A549 (cell line): ENCODE results near the gene THBS2. TPM values are rescaled to one million over a fixed set of nuclear protein-coding genes. Genes with fewer than 3 reads are reported as not detected.
"Not testable (repeated sequence)": the region's sequence is repeated elsewhere in the genome, so short reads cannot be mapped to it uniquely, and the experiment has no call there.

Experiments used
- ATAC-seq, 2 experiments: fragments of 200-7000 bp in 1 of 2; fragments of >200 bp in 1 of 2; cut with Nextera tagmentation in 1 of 2; cut with Tn5 transposase in 1 of 2; 3 replicates each; pipeline versions ENCODE4 v1.8.0 to v1.9.1; 2018 to 2020; ENCODE audit warnings: mild to moderate bottlenecking in 1 of 2, moderate library complexity in 1 of 2
- CTCF ChIA-PET: fragments of 300-600 bp; sonication (Branson Sonifier 250); formaldehyde crosslinking; extraction: SDS; loops from one replicate; lab custom pipeline; 2021; ENCODE audit warnings: antibody characterized with exemption, inconsistent platforms; lab: Yijun Ruan, JAX
- POLR2A ChIA-PET: fragments of 350-600 bp; formaldehyde crosslinking; extraction: SDS; loops from one replicate; lab custom pipeline; 2021; ENCODE audit warnings: antibody characterized with exemption, inconsistent platforms; lab: Yijun Ruan, JAX
- DNase-seq, 2 experiments: peaks; one replicate each; pipeline versions ENCODE4 v3.0.0 to v3.0.0-alpha.2; 2011 to 2016; ENCODE audit warnings: low read depth in 1 of 2, low spot score in 1 of 2
- FAIRE-seq: peaks from 2 replicates; lab custom pipeline; 2011; peaks lifted over from hg19 to GRCh38; lab: Jason Lieb, UNC
- H3K27ac ChIP-seq, 2 experiments: fragments of >200 bp; sonication (Bioruptor Twin); formaldehyde crosslinking; 3 replicates each; pipeline ENCODE4 v1.5.1; 2016 to 2017
- H3K4me1 ChIP-seq: fragments of >200 bp; sonication (Bioruptor Twin); formaldehyde crosslinking; 3 replicates; pipeline ENCODE4 v1.6.1; 2016
- H3K4me2 ChIP-seq: fragments of >200 bp; sonication (Bioruptor Twin); formaldehyde crosslinking; 3 replicates; pipeline ENCODE4 v1.6.1; 2016
- H3K4me3 ChIP-seq: fragments of >200 bp; sonication (Bioruptor Twin); formaldehyde crosslinking; 3 replicates; pipeline ENCODE4 v1.5.1; 2016
- H3K9me3 ChIP-seq: fragments of >200 bp; sonication (Bioruptor Twin); formaldehyde crosslinking; 3 replicates; pipeline ENCODE4 v1.6.1; 2016
- BHLHE40 ChIP-seq: IDR thresholded peaks from 2 replicates; pipeline ENCODE4 v1.6.1; 2012; ENCODE audit warnings: low read depth, low read length, inconsistent platforms
- CBX8 ChIP-seq: fragments of 200-600 bp; sonication (generic); IDR thresholded peaks from 2 replicates; pipeline ENCODE4 v1.6.1; 2016
- CHD2 ChIP-seq: fragments of 150-350 bp; IDR thresholded peaks from 2 replicates; pipeline ENCODE4 v1.6.1; 2014; ENCODE audit warnings: low read length; ENCODE audit not compliant: partially characterized antibody
- CHD4 ChIP-seq: fragments of 200-600 bp; sonication (generic); IDR thresholded peaks from 2 replicates; pipeline ENCODE4 v1.6.1; 2016; ENCODE audit warnings: antibody characterized with exemption, mild to moderate bottlenecking, borderline replicate concordance
- FOXS1 ChIP-seq: fragments of 250-450 bp; sonication (Bioruptor Pico); IDR thresholded peaks from 2 replicates; pipeline ENCODE4 v1.5.0; 2020; ENCODE audit warnings: mild to moderate bottlenecking, moderate library complexity
- GATA3 ChIP-seq: IDR thresholded peaks from 2 replicates; pipeline ENCODE4 v1.6.1; 2012; ENCODE audit warnings: borderline replicate concordance
- HDAC2 ChIP-seq: fragments of 200-600 bp; sonication (generic); IDR thresholded peaks from 2 replicates; pipeline ENCODE4 v1.6.1; 2016
- HOXA7 ChIP-seq: fragments of 250-450 bp; sonication (Bioruptor Pico); IDR thresholded peaks from 2 replicates; pipeline ENCODE4 v1.5.0; 2020; ENCODE audit warnings: mild to moderate bottlenecking, moderate library complexity
- JUN ChIP-seq, 2 experiments: fragments of >200 bp; sonication (Bioruptor Twin); formaldehyde crosslinking; IDR thresholded peaks; 2 replicates in 1 of 2; 3 replicates in 1 of 2; pipeline ENCODE4 v1.6.1; 2016 to 2017
- KDM5A ChIP-seq: fragments of 200-600 bp; sonication (generic); IDR thresholded peaks from 2 replicates; pipeline ENCODE4 v1.6.1; 2016; ENCODE audit warnings: antibody characterized with exemption, mild to moderate bottlenecking
- MAZ ChIP-seq: fragments of 150-350 bp; IDR thresholded peaks from 2 replicates; pipeline ENCODE4 v1.6.1; 2014; ENCODE audit warnings: antibody characterized with exemption, low read depth, low read length, borderline replicate concordance
- MYC ChIP-seq: IDR thresholded peaks from 2 replicates; pipeline ENCODE4 v1.6.1; 2012; ENCODE audit warnings: mild to moderate bottlenecking, inconsistent platforms, low read length, improper control_type of control experiment, borderline replicate concordance
- RFX5 ChIP-seq: fragments of 450-650 bp; IDR thresholded peaks from 2 replicates; pipeline ENCODE4 v1.7.1; 2014; ENCODE audit warnings: antibody characterized with exemption, mild to moderate bottlenecking, moderate library complexity
- SMC3 ChIP-seq: fragments of >200 bp; sonication (Bioruptor Twin); formaldehyde crosslinking; IDR thresholded peaks from 3 replicates; pipeline ENCODE4 v1.6.1; 2018; ENCODE audit warnings: inconsistent platforms
- SREBF2 ChIP-seq: fragments of 450-650 bp; IDR thresholded peaks from 2 replicates; pipeline ENCODE4 v1.6.1; 2014; ENCODE audit warnings: mild to moderate bottlenecking, moderate library complexity
- TP53 ChIP-seq: fragments of 250-450 bp; sonication (Bioruptor Pico); IDR thresholded peaks from 2 replicates; pipeline ENCODE4 v1.5.0; 2021; ENCODE audit warnings: mild to moderate bottlenecking, moderate library complexity
- ZC3H11A ChIP-seq: fragments of 450-650 bp; IDR thresholded peaks from 2 replicates; pipeline ENCODE4 v1.6.1; 2014; ENCODE audit warnings: antibody characterized with exemption, mild to moderate bottlenecking
- WGBS: methylation state at CpG from one replicate; pipeline ENCODE4 v1.1.6; 2017; ENCODE audit errors: missing lambda C conversion rate; 5-methylcytosine and 5-hydroxymethylcytosine counted together
- polyA plus RNA-seq, 4 experiments: library from polyadenylated mRNA; depleted of rRNA in 3 of 4; stranded (reverse); fragments of >200 nt; fragmentation: RNase III in 1 of 4; extraction: RNeasy Plus Mini Kit Qiagen cat#74134 plus additional on column Dnase treatment in 1 of 4; gene quantifications; 2 replicates in 3 of 4; 3 replicates in 1 of 4; pipeline ENCODE4 v1.2.3, GENCODE V29; 2011 to 2017
- TF ChIP-seq, protein P1 (sequence below): fragments of 250-450 bp; sonication (Bioruptor Pico); IDR thresholded peaks from 2 replicates; pipeline ENCODE4 v1.5.0; 2021; ENCODE audit warnings: mild to moderate bottlenecking, moderate library complexity, borderline replicate concordance
- TF ChIP-seq, protein P2 (sequence below): IDR thresholded peaks from 2 replicates; pipeline ENCODE4 v1.6.1; 2012
- TF ChIP-seq, protein P3 (sequence below): fragments of 150-350 bp; IDR thresholded peaks from 2 replicates; pipeline ENCODE4 v1.6.1; 2014; ENCODE audit warnings: low read depth, mild to moderate bottlenecking, low read length

THBS2 gene
- polyA plus RNA-seq, 2 of the 4 experiments (the other 2 are of a cell fraction) = 0.01 to 0.06 TPM

DNA sequence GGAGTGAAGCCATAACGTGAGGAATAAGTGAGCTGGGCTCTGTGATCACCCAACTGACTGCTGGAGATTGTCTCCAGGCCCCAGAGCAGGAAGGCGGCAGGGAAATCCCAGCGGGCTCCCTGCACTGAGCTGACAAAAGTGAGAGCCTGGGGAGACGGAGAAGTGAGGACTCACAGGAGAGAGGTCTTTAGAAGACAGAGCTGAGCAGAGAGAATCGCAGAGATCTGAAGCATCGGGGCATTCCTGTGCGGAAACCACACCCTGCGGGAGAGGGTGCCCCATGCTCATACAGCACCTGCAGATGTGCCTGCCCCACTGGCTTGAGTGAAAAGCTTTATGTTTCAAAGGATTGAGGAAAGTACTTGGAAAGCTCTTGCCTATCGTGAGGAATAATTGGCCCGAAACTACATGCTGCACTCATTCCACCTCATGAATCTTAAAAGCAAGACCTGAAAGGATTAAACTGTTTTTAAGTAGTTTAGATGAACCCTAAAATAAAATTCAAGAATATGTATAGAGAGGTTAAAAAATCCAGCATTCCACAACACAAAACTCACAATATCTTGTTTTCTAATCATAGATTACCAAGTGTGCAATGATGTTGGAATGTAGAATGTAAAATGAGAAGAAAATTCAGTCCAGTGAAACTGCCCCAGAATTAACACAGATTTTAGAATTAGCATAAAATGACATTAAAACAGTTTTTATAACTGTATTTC is 17.7 kb upstream of the THBS2 start (continued):
- TF ChIP-seq SMC3 (no peak), MAZ (no peak), RFX5 (no peak), JUN (IDR thresholded peaks at IDR 0.05) (no peak)

DNA sequence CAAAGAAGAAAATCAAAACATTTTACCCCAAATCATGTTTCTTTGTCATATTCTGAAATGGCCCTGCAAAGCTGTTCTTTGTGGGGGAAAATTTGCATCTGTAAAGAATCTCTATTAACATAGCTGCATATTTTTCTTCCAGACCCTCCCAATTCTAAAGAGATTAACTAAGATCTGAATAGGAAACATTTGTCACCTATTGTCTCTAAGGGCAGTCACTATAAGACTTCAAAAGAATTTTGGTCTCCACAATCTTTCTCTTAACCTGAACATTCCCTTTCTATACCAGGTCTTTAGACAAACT is 16.4 kb upstream of the THBS2 start:
- CTCF ChIA-PET, H3K4me2 ChIP-seq, H3K9me3 ChIP-seq, DNase-seq, POLR2A ChIA-PET, FAIRE-seq, ATAC-seq, H3K27ac ChIP-seq, H3K4me1 ChIP-seq, H3K4me3 ChIP-seq: not testable (repeated sequence)

DNA sequence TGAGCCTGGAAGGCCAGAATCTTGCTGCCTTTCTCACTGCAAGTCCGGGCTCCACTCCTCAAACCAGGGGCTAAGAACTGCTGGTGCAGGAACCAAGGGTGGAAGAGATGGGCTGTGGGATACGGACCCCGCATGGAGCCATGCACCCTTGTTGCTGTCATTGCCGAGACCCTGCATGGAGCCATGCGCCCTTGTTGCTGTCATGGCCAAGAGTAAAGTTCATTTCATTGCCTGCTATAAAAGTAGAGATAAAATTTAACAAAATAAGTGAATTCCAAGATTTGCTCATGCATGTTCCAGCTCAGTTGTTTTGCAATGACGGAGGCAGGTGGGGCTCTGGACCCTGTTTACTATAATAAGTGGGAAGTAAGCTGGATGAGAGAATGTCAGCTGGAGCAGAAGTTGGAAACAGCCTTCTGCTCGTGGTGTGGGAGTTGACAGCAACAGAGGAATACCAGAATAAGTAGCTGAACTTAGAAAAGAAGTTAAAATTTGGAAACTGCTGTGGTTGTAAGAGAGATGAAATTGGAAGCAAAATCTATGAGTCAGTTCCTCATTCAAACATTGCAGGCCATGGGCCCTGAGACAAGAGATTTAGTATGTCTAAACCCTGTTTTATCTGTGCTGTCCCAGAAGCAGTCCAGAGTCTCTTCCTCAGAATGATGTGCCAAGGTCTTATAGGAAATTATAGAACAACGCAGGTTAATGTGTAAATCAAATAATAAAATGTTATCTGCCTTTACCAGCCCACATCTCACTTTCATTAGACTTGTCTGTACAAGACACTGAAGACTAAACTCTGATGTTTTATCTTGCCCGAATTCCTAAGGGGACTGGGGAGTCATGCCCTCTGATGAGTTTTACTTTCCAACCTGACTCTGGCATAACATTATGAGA is 15.8 kb upstream of the THBS2 start:
- 70% methylated on average over 9 of the region's 9 CpGs for WGBS
- POLR2A ChIA-PET = no interaction called here
- no peak for FAIRE-seq

DNA sequence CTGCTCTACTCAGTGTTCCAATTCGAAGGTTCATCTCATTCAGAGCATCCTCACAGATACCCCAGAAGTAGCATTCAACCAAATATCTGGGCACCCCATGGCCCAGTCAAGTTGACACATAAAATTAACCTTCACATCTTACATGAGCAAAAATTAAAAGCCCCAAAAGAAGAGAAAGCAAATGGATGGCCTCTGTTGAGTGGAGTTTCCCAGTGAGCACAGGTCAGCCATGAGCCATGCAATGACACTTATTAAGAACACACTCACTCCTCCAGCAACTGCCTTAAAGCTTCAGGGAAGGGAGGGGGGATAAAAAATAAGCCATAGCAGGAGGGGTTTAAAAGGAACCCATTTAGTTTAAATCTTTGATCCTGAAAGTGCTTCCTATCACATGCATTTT is 14.6 kb upstream of the THBS2 start:
- ATAC-seq = no peak
- TF ChIP-seq HDAC2 (no peak), TP53 (CRISPR knock-in tag) (no peak), KDM5A (no peak), ZC3H11A (no peak), MYC (no peak), FOXS1 (no peak), GATA3 (no peak), CBX8 (no peak), HOXA7 (CRISPR knock-in tag) (no peak)
- TF ChIP-seq, protein P1, sequence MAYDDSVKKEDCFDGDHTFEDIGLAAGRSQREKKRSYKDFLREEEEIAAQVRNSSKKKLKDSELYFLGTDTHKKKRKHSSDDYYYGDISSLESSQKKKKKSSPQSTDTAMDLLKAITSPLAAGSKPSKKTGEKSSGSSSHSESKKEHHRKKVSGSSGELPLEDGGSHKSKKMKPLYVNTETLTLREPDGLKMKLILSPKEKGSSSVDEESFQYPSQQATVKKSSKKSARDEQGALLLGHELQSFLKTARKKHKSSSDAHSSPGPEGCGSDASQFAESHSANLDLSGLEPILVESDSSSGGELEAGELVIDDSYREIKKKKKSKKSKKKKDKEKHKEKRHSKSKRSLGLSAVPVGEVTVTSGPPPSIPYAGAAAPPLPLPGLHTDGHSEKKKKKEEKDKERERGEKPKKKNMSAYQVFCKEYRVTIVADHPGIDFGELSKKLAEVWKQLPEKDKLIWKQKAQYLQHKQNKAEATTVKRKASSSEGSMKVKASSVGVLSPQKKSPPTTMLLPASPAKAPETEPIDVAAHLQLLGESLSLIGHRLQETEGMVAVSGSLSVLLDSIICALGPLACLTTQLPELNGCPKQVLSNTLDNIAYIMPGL (CRISPR knock-in tag) = no peak
- TF ChIP-seq, protein P2, sequence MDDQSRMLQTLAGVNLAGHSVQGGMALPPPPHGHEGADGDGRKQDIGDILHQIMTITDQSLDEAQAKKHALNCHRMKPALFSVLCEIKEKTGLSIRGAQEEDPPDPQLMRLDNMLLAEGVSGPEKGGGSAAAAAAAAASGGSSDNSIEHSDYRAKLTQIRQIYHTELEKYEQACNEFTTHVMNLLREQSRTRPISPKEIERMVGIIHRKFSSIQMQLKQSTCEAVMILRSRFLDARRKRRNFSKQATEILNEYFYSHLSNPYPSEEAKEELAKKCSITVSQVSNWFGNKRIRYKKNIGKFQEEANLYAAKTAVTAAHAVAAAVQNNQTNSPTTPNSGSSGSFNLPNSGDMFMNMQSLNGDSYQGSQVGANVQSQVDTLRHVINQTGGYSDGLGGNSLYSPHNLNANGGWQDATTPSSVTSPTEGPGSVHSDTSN = no peak
- Histone ChIP-seq H3K27ac (no peak overlapping the region), H3K4me2 (no peak overlapping the region), H3K9me3 (no peaks in the 10 kb centered on the region), H3K4me1 (no peaks in the 10 kb centered on the region), H3K4me3 (no peak overlapping the region)
- ChIA-PET POLR2A (no interaction called here), CTCF (no interaction called here)
- no peak for FAIRE-seq
- WGBS = 30% methylated on average over 1 of the region's 1 CpG
- no peak for DNase-seq

More for the DNA sequence above, 15.8 kb upstream of the THBS2 start:
- no peak for ATAC-seq
- Histone ChIP-seq H3K4me1 (no peaks in the 10 kb centered on the region), H3K9me3 (no peaks in the 10 kb centered on the region), H3K4me3 (no peak overlapping the region), H3K4me2 (no peak overlapping the region), H3K27ac (no peak overlapping the region)
- TF ChIP-seq SREBF2 (no peak), BHLHE40 (no peak), CHD2 (no peak), MYC (no peak), CHD4 (no peak)
- TF ChIP-seq, protein P3, sequence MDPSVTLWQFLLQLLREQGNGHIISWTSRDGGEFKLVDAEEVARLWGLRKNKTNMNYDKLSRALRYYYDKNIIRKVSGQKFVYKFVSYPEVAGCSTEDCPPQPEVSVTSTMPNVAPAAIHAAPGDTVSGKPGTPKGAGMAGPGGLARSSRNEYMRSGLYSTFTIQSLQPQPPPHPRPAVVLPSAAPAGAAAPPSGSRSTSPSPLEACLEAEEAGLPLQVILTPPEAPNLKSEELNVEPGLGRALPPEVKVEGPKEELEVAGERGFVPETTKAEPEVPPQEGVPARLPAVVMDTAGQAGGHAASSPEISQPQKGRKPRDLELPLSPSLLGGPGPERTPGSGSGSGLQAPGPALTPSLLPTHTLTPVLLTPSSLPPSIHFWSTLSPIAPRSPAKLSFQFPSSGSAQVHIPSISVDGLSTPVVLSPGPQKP = no peak
- no peak for DNase-seq
- CTCF ChIA-PET = no interaction called here
